CD4-positive, alpha-beta T cell treated with Interleukin-4 for 1 hour (primary cell): ENCODE measurements around the gene PTPRR.

Source experiments
- DNase-seq, 2 donors: peaks; one replicate each; pipeline ENCODE4 v3.0.0-alpha.2; 2020 to 2022

PTPRR gene

GRCh38 chr12:70920251-70920851 is at the start of gene PTPRR:
Gene PTPRR, minus strand, starts transcription at chr12:70920738. Its CDS starts 348 bp downstream, at chr12:70920390.
- DNase-seq = no peak

- DNase-seq = no peak
These were observed 46.7 kb upstream of the PTPRR start for GRCh38 chr12:70966996-70967790.

- DNase-seq = no peak
These were observed 45.5 kb upstream of the PTPRR start for GRCh38 chr12:70966046-70966445.

GRCh38 chr12:70964867-70965510 is 44.5 kb upstream of the PTPRR start:
- DNase-seq = no peak

GRCh38 chr12:70963081-70963660 is 42.6 kb upstream of the PTPRR start:
- DNase-seq = no peak

GRCh38 chr12:70962226-70962794 is 41.8 kb upstream of the PTPRR start:
- no peak for DNase-seq

GRCh38 chr12:70960484-70960883 is 39.9 kb upstream of the PTPRR start:
- DNase-seq = no peak

GRCh38 chr12:70955415-70955814 is 34.9 kb upstream of the PTPRR start:
- DNase-seq = no peak

- no peak for DNase-seq
These were observed 29.9 kb upstream of the PTPRR start for GRCh38 chr12:70950451-70950850.

GRCh38 chr12:70948976-70949336 is 28.4 kb upstream of the PTPRR start:
- no peak for DNase-seq

- no peak for DNase-seq
These were observed 27.9 kb upstream of the PTPRR start for GRCh38 chr12:70948236-70948975.

- DNase-seq = no peak
These were observed 15.8 kb upstream of the PTPRR start for GRCh38 chr12:70936203-70936813.

GRCh38 chr12:70933133-70933532 is 12.6 kb upstream of the PTPRR start:
- no peak for DNase-seq

GRCh38 chr12:70929029-70929428 is 8.5 kb upstream of the PTPRR start:
- no peak for DNase-seq

- no peak for DNase-seq
These were observed 7.5 kb upstream of the PTPRR start for GRCh38 chr12:70928071-70928470.

- DNase-seq = no peak
These were observed 6.8 kb upstream of the PTPRR start for GRCh38 chr12:70927356-70927755.

- DNase-seq = no peak
These were observed 5.0 kb upstream of the PTPRR start for GRCh38 chr12:70925539-70925938.

GRCh38 chr12:70920891-70921290 is 353 bp upstream of the PTPRR start:
- no peak for DNase-seq

- no peak for DNase-seq
These were observed 922 bp downstream of the PTPRR start for GRCh38 chr12:70919597-70920035.

GRCh38 chr12:70919176-70919575 is 1.4 kb downstream of the PTPRR start:
- DNase-seq = no peak

- DNase-seq = no peak
These were observed 2.2 kb downstream of the PTPRR start for GRCh38 chr12:70918321-70918720.

- DNase-seq = no peak
These were observed 9.9 kb downstream of the PTPRR start for GRCh38 chr12:70910666-70911065.
